KMS-11 (cell line): ENCODE results near the gene RECQL5.

Experiments used
- H2AFZ ChIP-seq: fragments of 200-600 bp; sonication (generic); 2 replicates; pipeline ENCODE4 v1.6.1; 2016; ENCODE audit warnings: antibody characterized with exemption, mixed run types, low read depth
- H3K27ac ChIP-seq: fragments of 200-600 bp; sonication (generic); 2 replicates; pipeline ENCODE4 v1.6.1; 2016; ENCODE audit warnings: mild to moderate bottlenecking, mixed run types
- H3K27me3 ChIP-seq: fragments of 200-600 bp; sonication (generic); 2 replicates; pipeline ENCODE4 v1.6.1; 2017; ENCODE audit warnings: mild to moderate bottlenecking, low read depth, mixed run types, moderate library complexity; ENCODE audit not compliant: insufficient read depth
- H3K36me3 ChIP-seq: fragments of 200-600 bp; sonication (generic); 2 replicates; pipeline ENCODE4 v1.6.1; 2017; ENCODE audit warnings: mild to moderate bottlenecking, mixed run types; ENCODE audit not compliant: insufficient read depth
- H3K4me1 ChIP-seq: fragments of 200-600 bp; sonication (generic); 2 replicates; pipeline ENCODE4 v1.6.1; 2016; ENCODE audit warnings: mild to moderate bottlenecking, low read depth, mixed run types; ENCODE audit not compliant: poor library complexity, severe bottlenecking
- H3K4me2 ChIP-seq: fragments of 200-600 bp; sonication (generic); 2 replicates; pipeline ENCODE4 v1.7.0; 2016; ENCODE audit warnings: mild to moderate bottlenecking, mixed run types
- H3K4me3 ChIP-seq: fragments of 200-600 bp; sonication (generic); IDR thresholded peaks from 2 replicates; pipeline ENCODE4 v1.6.1; 2017; ENCODE audit warnings: low read depth, low read length, mixed read lengths; ENCODE audit not compliant: insufficient read depth
- H3K79me2 ChIP-seq: fragments of 200-600 bp; sonication (generic); 2 replicates; pipeline ENCODE4 v1.6.1; 2016; ENCODE audit warnings: low read depth, mixed run types; ENCODE audit not compliant: insufficient read depth
- H3K9ac ChIP-seq: fragments of 200-600 bp; sonication (generic); 2 replicates; pipeline ENCODE4 v1.6.1; 2016; ENCODE audit warnings: mild to moderate bottlenecking, mixed run types
- H4K20me1 ChIP-seq: fragments of 200-600 bp; sonication (generic); 2 replicates; pipeline ENCODE4 v1.6.1; 2016; ENCODE audit warnings: mild to moderate bottlenecking, mixed run types; ENCODE audit not compliant: insufficient read depth
- TF ChIP-seq, protein P1 (sequence below): fragments of 200-600 bp; sonication (generic); conservative IDR thresholded peaks from 2 replicates; pipeline ENCODE4 v1.6.1; 2017; ENCODE audit warnings: low read depth, mild to moderate bottlenecking, antibody characterized with exemption, low read length, moderate library complexity, mixed read lengths

Gene RECQL5

DNA sequence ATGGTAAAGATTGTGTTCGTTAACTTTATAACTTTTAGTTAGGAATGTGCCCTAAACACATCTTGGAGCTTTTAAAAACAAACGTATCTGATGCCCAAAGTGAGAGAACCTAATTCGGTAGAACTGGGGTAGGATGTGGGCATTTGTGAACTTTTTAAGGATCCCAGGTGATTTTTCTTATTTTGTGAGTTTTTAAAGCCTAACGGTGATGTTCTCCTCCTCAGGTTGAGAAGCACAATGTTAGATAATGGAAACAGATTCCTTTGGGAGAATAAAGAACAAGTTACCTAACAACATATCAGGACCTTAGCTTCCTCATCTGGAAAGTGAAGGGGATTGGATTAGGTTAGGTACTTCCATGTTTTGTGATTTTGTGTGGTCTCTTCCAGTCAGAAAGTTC, 871 bp upstream of the RECQL5 start:
- Histone ChIP-seq H3K27ac (peak overlapping the region; percentile 47; the same call in 1 of the 2 replicates), H3K36me3 (peaks cover 3% of the 10 kb centered on the region; the same call in 1 of the 2 replicates)

DNA sequence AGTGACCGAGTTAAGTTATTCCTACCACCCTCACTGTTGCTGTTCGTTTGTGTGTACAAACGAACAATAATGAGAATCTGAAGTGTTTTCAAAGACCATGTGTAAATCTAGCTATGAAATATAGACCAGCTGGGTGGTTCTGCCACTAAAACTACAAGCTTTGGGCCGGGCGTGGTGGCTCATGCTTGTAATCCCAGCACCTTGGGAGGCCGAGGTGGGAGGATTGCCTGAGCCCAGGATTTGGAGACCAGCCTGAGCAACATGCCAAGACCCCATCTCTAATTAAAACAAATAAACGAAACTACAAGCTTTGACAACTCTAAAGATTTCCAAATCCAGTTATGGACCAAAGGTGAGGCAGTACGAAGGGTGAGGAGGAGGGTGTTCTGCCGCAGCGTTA, 973 bp downstream of the RECQL5 start:
- Histone ChIP-seq H3K36me3 (peaks cover 3% of the 10 kb centered on the region; the same call in 1 of the 2 replicates), H3K9ac (no peak overlapping the region), H4K20me1 (no peaks in the 10 kb centered on the region; the same call in 1 of the 2 replicates), H3K27me3 (no peaks in the 10 kb centered on the region), H3K79me2 (peaks cover 39% of the 10 kb centered on the region), H3K4me2 (peak overlapping the region; percentile 65), H3K4me3 (no peak overlapping the region), H2AFZ (no peak overlapping the region), H3K27ac (no peak overlapping the region), H3K4me1 (peaks cover 38% of the 10 kb centered on the region)
- TF ChIP-seq, protein P1, sequence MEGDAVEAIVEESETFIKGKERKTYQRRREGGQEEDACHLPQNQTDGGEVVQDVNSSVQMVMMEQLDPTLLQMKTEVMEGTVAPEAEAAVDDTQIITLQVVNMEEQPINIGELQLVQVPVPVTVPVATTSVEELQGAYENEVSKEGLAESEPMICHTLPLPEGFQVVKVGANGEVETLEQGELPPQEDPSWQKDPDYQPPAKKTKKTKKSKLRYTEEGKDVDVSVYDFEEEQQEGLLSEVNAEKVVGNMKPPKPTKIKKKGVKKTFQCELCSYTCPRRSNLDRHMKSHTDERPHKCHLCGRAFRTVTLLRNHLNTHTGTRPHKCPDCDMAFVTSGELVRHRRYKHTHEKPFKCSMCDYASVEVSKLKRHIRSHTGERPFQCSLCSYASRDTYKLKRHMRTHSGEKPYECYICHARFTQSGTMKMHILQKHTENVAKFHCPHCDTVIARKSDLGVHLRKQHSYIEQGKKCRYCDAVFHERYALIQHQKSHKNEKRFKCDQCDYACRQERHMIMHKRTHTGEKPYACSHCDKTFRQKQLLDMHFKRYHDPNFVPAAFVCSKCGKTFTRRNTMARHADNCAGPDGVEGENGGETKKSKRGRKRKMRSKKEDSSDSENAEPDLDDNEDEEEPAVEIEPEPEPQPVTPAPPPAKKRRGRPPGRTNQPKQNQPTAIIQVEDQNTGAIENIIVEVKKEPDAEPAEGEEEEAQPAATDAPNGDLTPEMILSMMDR: no peak

More for the DNA sequence above, 871 bp upstream of the RECQL5 start:
- TF ChIP-seq, protein P1: no peak
- peaks cover 50% of the 10 kb centered on the region for H3K79me2 ChIP-seq
- peaks cover 38% of the 10 kb centered on the region for H3K4me1 ChIP-seq
- no peaks in the 10 kb centered on the region; the same call in 1 of the 2 replicates for H4K20me1 ChIP-seq
- H2AFZ ChIP-seq: peak overlapping the region; percentile 81; the same call in 1 of the 2 replicates
- H3K4me3 ChIP-seq: no peak overlapping the region
- H3K9ac ChIP-seq: peak overlapping the region; percentile 67; the same call in 1 of the 2 replicates
- peak overlapping the region; percentile 86 for H3K4me2 ChIP-seq
- no peaks in the 10 kb centered on the region for H3K27me3 ChIP-seq

DNA sequence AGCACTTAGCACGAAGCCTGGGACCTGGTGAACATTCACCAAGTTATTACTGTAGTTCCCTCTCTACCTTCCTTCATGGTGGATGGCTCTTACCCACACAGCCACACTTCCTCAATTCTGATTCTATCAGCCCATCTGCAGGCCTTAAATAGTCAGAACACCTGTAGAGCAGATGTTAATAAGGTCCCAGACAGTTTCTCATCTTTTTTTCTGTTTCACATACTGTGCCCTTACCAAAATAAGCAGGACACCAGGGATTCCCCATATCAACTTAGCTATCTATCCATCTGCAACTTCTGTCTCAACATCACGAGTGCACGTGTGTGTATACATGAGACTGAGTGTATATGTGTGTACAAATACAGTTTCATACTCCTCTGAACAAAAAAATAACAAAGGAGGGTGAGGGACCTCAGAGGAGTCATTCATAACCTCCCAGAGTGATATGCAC, 2.8 kb downstream of the RECQL5 start:
- H4K20me1 ChIP-seq: no peaks in the 10 kb centered on the region
- H2AFZ ChIP-seq: no peak overlapping the region
- no peak overlapping the region for H3K9ac ChIP-seq
- H3K36me3 ChIP-seq: no peaks in the 10 kb centered on the region; the same call in 1 of the 2 replicates
- H3K4me2 ChIP-seq: peak overlapping the region; percentile 1; the same call in 1 of the 2 replicates
- H3K4me1 ChIP-seq: peaks cover 31% of the 10 kb centered on the region
- no peak overlapping the region for H3K27ac ChIP-seq
- no peaks in the 10 kb centered on the region for H3K27me3 ChIP-seq
- no peak overlapping the region for H3K4me3 ChIP-seq
- TF ChIP-seq, protein P1: no peak
- H3K79me2 ChIP-seq: peaks cover 20% of the 10 kb centered on the region

DNA sequence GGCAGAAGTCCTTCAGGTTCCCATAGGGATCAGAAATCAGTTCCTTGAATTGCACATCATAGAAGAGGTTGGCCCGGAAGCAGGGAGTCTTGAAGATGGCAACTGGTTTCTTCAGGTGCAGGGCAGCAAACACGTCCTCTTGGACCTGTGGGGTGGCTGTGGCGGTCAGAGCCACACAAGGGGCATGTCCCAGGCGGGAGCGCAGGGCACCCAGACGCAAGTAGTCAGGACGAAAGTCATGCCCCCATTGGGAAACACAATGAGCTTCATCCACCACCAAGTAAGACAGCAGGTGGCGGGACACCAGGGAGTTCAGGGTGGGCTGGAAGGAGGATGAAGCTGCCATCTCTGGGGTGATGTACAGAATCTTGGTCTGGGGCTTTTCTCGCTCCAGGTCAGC, 4.4 kb downstream of the RECQL5 start:
- Histone ChIP-seq H4K20me1 (no peaks in the 10 kb centered on the region), H3K4me1 (peaks cover 19% of the 10 kb centered on the region), H2AFZ (no peak overlapping the region), H3K36me3 (no peaks in the 10 kb centered on the region), H3K27me3 (no peaks in the 10 kb centered on the region), H3K4me2 (no peak overlapping the region), H3K9ac (no peak overlapping the region), H3K79me2 (peaks cover 4% of the 10 kb centered on the region), H3K27ac (no peak overlapping the region), H3K4me3 (no peak overlapping the region)
- TF ChIP-seq, protein P1: no peak
